DOHH2 (cell line): ENCODE data around the gene RECQL5.

Experiments used
- CTCF ChIP-seq: fragments of 200-600 bp; sonication (generic); IDR thresholded peaks from one replicate; pipeline ENCODE4 v1.5.1; 2014; ENCODE audit warnings: antibody characterized with exemption, mild to moderate bottlenecking, low read depth, low read length; ENCODE audit not compliant: poor library complexity, severe bottlenecking
- EZH2phosphoT487 ChIP-seq: fragments of 200-600 bp; sonication (generic); IDR thresholded peaks from 2 replicates; pipeline ENCODE4 v1.6.1; 2017; ENCODE audit warnings: borderline replicate concordance, mild to moderate bottlenecking, antibody characterized with exemption, low read length, moderate library complexity, mixed read lengths

GRCh38 chr17:75680431-75680830 lies 13.5 kb upstream of the RECQL5 start:
- TF ChIP-seq EZH2phosphoT487 (no peak), CTCF (no peak)
